ENCODE data around the gene COL11A2.

COL11A2 gene

GRCh38 chr6:33143113-33143770 lies 49.0 kb downstream of the COL11A2 start:
- H3K36me3 ChIP-seq (ENCODE audit: control insufficient read depth, insufficient read depth, low read length): no peaks in the 10 kb centered on the region
- H3K27me3 ChIP-seq (replicated peaks; ENCODE audit: control insufficient read depth, insufficient read depth, low read length): no peaks in the 10 kb centered on the region

GRCh38 chr6:33142501-33143070 lies 49.7 kb downstream of the COL11A2 start:
- Histone ChIP-seq H3K4me3 (replicated peaks; ENCODE audit: low read depth, low read length) (no peak overlapping the region), H3K27me3 (replicated peaks; ENCODE audit: control insufficient read depth, insufficient read depth, low read length) (no peaks in the 10 kb centered on the region), H3K36me3 (ENCODE audit: control insufficient read depth, insufficient read depth, low read length) (no peaks in the 10 kb centered on the region)
- no peak for DNase-seq (ENCODE audit: extremely low read depth, insufficient read length)
- no peak for TF ChIP-seq CTCF (IDR thresholded peaks at IDR 0.05; ENCODE audit: insufficient read depth, low read length, poor library complexity, severe bottlenecking)

More at GRCh38 chr6:33143113-33143770, 49.0 kb downstream of the COL11A2 start:
- peak; percentile 12 for TF ChIP-seq CTCF (IDR thresholded peaks at IDR 0.05; ENCODE audit: insufficient read depth, low read length, poor library complexity, severe bottlenecking)
- no peak for DNase-seq (ENCODE audit: extremely low read depth, insufficient read length)
- no peak overlapping the region for H3K4me3 ChIP-seq (replicated peaks; ENCODE audit: low read depth, low read length)

GRCh38 chr6:33140556-33140955 lies 51.7 kb downstream of the COL11A2 start:
- TF ChIP-seq CTCF (IDR thresholded peaks at IDR 0.05; ENCODE audit: insufficient read depth, low read length, poor library complexity, severe bottlenecking): no peak
- Histone ChIP-seq H3K4me3 (replicated peaks; ENCODE audit: low read depth, low read length) (no peak overlapping the region), H3K27me3 (replicated peaks; ENCODE audit: control insufficient read depth, insufficient read depth, low read length) (no peaks in the 10 kb centered on the region), H3K36me3 (ENCODE audit: control insufficient read depth, insufficient read depth, low read length) (no peaks in the 10 kb centered on the region)
- no peak for DNase-seq (ENCODE audit: extremely low read depth, insufficient read length)

- no peak for DNase-seq (ENCODE audit: extremely low read depth, insufficient read length)
- no peaks in the 10 kb centered on the region for H3K27me3 ChIP-seq (replicated peaks; ENCODE audit: control insufficient read depth, insufficient read depth, low read length)
- no peak for TF ChIP-seq CTCF (IDR thresholded peaks at IDR 0.05; ENCODE audit: insufficient read depth, low read length, poor library complexity, severe bottlenecking)
Measured at GRCh38 chr6:33139596-33140206, 52.6 kb downstream of the COL11A2 start.

GRCh38 chr6:33136310-33136900 lies 55.9 kb downstream of the COL11A2 start:
- no peak for DNase-seq (ENCODE audit: extremely low read depth, insufficient read length)
- no peak for TF ChIP-seq CTCF (IDR thresholded peaks at IDR 0.05; ENCODE audit: insufficient read depth, low read length, poor library complexity, severe bottlenecking)

More at GRCh38 chr6:33139596-33140206, 52.6 kb downstream of the COL11A2 start:
- Histone ChIP-seq H3K36me3 (ENCODE audit: control insufficient read depth, insufficient read depth, low read length) (no peaks in the 10 kb centered on the region), H3K4me3 (replicated peaks; ENCODE audit: low read depth, low read length) (no peak overlapping the region)

More at GRCh38 chr6:33136310-33136900, 55.9 kb downstream of the COL11A2 start:
- Histone ChIP-seq H3K4me3 (replicated peaks; ENCODE audit: low read depth, low read length) (no peak overlapping the region), H3K27me3 (replicated peaks; ENCODE audit: control insufficient read depth, insufficient read depth, low read length) (no peaks in the 10 kb centered on the region), H3K36me3 (ENCODE audit: control insufficient read depth, insufficient read depth, low read length) (no peaks in the 10 kb centered on the region)
